Activated CD4-positive, alpha-beta T cell treated with anti-CD3 and anti-CD28 coated beads, Interleukin-2, Interleukin-6, amounts not matched to agents 100 ng/mL and 50 ng/mL, durations not matched to agents 16 hours and 8 hours (primary cell): ENCODE data around the gene NFIB.

Experiments used
- DNase-seq: peaks from one replicate; pipeline ENCODE4 v3.0.0-alpha.2; 2020

NFIB gene

GRCh38 chr9:14271093-14271673 lies 42.8 kb downstream of the NFIB start:
- DNase-seq = no peak

GRCh38 chr9:14270358-14271092 lies 43.4 kb downstream of the NFIB start:
- no peak for DNase-seq

- no peak for DNase-seq
These were observed 44.0 kb downstream of the NFIB start for GRCh38 chr9:14269916-14270315.

GRCh38 chr9:14263707-14264483 lies 50.0 kb downstream of the NFIB start:
- no peak for DNase-seq

- DNase-seq = no peak
These were observed 51.1 kb downstream of the NFIB start for GRCh38 chr9:14262827-14263226.

GRCh38 chr9:14261616-14262015 lies 52.3 kb downstream of the NFIB start:
- DNase-seq = no peak

GRCh38 chr9:14260101-14260500 lies 53.8 kb downstream of the NFIB start:
- no peak for DNase-seq

GRCh38 chr9:14258660-14259239 lies 55.2 kb downstream of the NFIB start:
- DNase-seq = no peak

- no peak for DNase-seq
These were observed 55.8 kb downstream of the NFIB start for GRCh38 chr9:14258156-14258555.

GRCh38 chr9:14256588-14256987 lies 57.4 kb downstream of the NFIB start:
- no peak for DNase-seq

GRCh38 chr9:14251154-14252071 lies 62.5 kb downstream of the NFIB start:
- no peak for DNase-seq

- no peak for DNase-seq
These were observed 63.2 kb downstream of the NFIB start for GRCh38 chr9:14250794-14251153.

GRCh38 chr9:14249527-14249926 lies 64.4 kb downstream of the NFIB start:
- no peak for DNase-seq

GRCh38 chr9:14248149-14248548 lies 65.8 kb downstream of the NFIB start:
- no peak for DNase-seq

GRCh38 chr9:14247577-14247976 lies 66.4 kb downstream of the NFIB start:
- no peak for DNase-seq

GRCh38 chr9:14246951-14247350 lies 67.0 kb downstream of the NFIB start:
- DNase-seq = no peak

- DNase-seq = no peak
These were observed 67.9 kb downstream of the NFIB start for GRCh38 chr9:14245901-14246525.

GRCh38 chr9:14243514-14244042 lies 70.4 kb downstream of the NFIB start:
- no peak for DNase-seq

- DNase-seq = no peak
These were observed 71.7 kb downstream of the NFIB start for GRCh38 chr9:14242150-14242805.

GRCh38 chr9:14240537-14240936 lies 73.4 kb downstream of the NFIB start:
- DNase-seq = no peak

GRCh38 chr9:14238518-14238917 lies 75.4 kb downstream of the NFIB start:
- DNase-seq = no peak
